DMS153 treated with DMSO at 0.1 percent for 48 hours (cell line): ENCODE data around the gene DEDD2.

Experiments
- DNase-seq: peaks from one replicate; lab custom pipeline; 2025; ENCODE audit not compliant: unreplicated experiment; lab: John Stamatoyannopoulos, UW

DEDD2 gene

DNA sequence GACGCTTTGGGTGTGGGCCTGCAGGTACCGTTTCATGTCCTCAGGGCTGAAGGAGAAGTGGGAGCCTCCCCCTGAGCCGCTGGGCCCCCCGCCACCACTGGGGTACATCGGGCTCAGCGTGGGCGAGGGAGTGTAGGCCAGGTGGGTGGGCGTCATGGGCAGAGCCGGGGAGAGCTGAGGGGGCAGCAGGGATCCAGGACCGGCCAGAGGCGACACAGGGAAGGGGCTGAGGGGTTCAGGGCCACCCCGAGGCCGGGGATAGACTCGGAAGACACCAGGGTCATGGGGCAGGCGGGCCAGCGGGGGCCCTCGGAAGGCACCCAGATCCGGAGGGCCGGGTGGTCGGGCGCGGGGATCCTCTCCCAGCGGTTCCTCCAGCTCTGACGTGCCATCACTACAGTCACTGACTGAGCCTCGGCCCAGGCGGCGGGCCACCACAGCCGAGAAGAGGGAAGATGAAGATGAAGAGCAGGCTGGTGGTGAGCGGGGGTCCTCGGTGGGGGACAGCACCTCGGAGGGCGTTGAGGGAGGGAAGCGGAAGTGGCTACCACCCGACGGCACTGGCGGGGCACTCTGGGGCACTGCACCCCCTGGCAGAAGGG is 31.8 kb upstream of the DEDD2 start:
- DNase-seq: no peak

DNA sequence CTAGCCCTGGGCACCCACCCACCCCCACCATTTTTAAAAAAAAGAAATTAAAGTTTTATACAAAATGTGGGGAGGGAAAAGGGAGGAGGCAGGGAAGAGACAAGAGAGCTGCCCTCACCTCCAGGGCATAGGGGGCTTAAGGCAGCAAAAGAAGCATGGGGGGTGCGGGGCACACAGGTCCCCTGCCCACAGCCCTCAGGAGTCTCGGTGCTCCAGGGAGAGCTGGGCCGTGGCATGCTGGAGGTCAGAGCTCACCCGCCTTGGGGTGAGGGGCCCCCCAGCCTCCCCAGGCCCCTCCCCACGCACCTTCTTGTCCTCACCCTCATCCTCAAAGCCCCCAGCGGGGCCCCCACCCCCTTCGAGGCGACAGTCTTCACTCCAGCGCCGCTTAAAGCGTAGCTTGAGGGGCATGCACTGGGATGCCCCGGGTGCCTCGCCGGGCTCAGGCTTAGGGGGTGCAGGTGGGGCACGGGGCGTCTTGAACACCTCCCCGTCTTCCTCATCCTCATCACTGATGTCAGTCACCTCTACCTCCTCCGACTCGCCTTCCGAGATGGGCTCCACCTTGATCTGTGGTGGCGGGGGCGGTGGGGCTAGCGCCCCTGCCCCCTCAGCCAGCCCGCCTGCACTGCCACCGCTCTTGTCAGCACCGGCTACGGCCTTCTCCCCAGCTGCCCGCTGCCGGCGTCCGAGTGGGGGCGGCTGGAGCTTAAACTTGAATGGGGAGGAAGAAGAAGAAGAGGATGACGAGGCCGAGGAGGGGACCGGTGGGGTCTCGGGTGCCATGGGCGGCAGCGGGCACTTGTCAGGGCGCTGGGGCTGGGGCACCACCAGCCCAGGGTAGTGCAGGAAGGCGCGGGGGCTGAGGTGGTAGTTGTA is 31.0 kb upstream of the DEDD2 start:
- DNase-seq: no peak

DNA sequence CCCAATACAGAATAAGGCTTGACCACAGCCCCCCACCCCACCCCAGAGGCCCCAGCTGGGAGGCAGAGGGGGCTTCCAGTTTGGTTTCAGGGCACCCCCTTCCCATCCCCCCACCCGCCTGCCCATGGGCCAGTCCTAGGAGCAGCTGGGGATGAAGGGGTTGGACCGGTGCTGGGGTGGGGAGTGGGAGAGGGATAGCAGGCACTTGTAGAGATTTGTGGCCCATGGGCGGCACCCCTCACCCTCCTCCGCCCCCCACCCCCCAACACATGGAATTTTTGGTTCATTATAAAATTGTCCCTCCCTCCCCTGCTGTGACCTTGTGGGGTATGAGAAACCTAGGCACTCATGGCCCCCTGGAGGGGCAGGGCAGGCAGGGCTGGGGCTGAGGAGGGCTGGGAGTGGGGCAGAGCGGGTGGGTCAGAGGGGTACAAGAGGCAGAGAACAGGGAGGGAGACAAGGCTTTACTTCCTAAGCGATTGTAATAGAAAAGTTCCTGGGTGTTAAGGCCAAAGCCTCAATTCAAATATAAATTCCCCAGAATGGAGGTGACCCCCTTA is 30.2 kb upstream of the DEDD2 start:
- DNase-seq: no peak

GRCh38 chr19:42246922-42247639 is 29.6 kb upstream of the DEDD2 start:
- no peak for DNase-seq

DNA sequence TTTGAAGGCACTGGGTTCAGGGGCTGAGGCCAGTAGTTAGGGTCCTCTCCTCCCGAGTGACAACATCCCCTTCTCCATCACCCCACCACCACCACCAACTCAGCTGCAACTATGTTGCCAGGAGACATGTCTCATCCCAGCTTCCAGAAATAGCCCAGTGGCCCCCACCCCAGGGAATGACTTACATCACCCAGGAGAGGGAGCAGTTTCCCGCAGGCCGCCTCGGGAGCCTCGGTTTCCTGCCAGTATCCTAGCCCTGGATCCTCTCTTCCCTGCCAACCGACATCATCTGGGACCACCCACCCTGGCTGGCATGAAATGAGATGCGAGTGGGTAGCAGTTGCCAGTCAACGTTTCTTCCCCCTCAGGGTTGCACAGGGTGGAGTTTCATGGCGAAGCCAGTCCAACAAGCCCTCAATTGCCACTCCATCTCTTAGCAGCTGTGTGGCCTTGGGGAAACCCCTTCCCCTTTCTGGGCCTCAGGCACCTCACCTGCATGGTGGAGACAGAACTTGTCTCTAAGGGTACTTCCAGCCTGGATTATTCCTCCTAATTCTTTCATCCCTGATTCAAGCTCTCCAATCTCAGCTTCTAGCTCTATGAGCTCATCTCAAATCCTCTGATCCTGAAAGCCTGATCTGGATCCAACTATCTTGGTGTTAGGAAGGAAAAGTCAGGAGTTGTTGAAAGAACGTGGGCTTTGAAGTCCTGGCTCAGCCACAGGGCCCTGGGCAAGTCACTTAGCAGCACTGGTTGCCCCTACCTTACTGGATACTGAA is 28.9 kb upstream of the DEDD2 start:
- peak; percentile 42 for DNase-seq

DNA sequence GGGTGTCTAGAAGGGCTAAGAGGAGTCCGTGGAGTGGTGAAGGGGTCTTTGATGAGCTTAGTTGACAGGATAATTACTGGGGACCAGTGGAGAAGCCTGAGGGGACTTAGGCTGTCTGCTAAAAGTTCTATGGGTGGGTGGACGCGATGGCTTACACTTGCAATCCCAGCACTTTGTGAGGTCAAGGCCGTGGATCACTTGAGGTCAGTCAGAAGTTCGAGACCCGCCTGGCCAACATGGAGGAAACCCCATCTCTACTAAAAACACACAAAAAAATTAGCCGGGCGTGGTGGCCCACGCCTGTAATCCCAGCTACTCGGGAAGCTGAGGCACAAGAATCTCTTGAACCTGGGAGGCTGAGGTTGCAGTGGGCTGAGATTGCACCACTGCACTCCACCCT is 27.8 kb upstream of the DEDD2 start:
- DNase-seq: no peak

GRCh38 chr19:42244347-42245220 is 27.1 kb upstream of the DEDD2 start:
- DNase-seq: peak; percentile 86

GRCh38 chr19:42242512-42243409 is 25.3 kb upstream of the DEDD2 start, which contains the start of gene GSK3A:
Gene GSK3A (minus strand): TSS chr19:42242602. CDS start chr19:42242465, 137 bp downstream.
- peak; percentile 100 for DNase-seq

DNA sequence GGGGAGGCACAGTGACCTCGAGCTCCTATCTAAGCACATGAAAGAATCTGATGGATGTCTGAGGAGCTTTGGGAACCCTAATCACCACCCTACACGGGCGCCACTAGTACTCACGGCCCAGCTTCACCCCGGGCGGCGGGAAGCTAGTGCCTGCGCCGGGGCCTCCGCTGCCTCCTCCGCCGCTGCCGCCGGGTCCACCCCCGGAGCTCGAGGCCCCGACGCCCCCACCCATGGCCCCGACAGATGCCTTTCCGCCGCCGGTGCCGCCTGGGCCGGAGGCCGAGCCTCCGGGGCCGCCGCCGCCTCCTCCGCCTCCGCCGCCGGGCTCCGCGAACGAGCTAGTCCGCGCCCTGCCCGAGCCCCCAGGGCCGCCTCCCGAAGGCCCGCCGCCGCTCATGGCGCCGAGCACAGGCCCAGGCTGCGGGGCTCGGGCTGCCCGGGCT is 24.6 kb upstream of the DEDD2 start:
- no peak for DNase-seq

DNA sequence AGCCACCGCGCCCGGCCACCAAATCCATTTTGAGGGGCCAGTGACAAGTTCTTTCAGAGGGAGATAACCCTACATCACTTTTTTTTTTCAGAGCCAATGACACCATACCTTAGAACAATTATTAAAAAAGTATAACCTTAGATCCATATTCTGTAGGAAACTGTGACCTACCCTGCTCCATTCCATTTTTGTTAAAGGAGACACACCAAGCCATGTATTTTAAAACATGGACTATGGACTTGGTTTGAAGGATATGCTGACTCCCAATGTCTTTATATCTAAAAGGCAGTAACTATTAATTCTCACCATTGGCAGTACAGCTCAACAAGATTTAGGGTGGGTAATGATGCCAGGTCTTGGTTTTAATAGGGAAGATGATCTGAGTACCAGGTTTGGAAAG is 23.8 kb upstream of the DEDD2 start:
- no peak for DNase-seq

GRCh38 chr19:42239544-42240220 is 22.2 kb upstream of the DEDD2 start:
- DNase-seq: no peak

DNA sequence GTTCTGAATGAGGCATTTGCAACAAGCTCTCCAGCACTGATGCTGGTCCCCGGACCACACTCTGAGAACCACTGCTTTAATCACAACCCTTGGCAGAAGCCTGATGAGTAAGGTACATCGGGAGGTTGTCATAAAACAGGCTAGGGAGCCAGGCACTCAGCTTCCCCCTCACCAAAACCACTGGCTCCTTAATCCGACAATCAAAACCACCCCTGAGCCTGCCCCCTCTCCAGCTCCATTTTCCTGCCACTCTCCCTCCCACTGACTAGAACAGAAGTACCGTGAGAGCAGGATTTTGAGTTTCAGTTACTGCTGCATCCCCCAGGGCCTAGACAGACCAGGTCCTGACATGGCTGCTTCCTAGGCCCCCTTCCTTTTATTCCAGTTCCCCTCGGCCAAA is 17.7 kb upstream of the DEDD2 start:
- no peak for DNase-seq

- no peak for DNase-seq
Observed at GRCh38 chr19:42234364-42234763, 16.9 kb upstream of the DEDD2 start.

- no peak for DNase-seq
Observed at GRCh38 chr19:42233678-42234292, 16.3 kb upstream of the DEDD2 start.

DNA sequence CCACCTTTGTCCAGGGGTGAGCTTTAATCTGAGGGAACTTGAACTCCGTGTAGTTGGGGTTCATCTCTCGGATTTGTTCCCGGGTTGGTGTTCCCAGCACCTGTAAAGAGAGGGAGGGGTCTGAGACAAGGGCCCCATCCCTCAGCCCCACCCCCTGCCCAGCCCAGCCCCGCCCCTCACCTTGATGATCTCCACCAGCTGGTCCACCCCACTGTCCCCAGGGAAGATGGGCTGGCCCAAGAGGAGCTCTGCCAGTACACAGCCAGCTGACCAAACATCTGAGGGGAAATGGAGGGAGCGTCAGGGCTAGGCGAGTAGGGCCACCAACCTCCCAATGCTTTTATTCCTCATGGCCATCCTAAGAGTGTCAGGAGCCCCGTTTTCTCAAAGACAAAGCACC is 15.6 kb upstream of the DEDD2 start:
- no peak for DNase-seq

DNA sequence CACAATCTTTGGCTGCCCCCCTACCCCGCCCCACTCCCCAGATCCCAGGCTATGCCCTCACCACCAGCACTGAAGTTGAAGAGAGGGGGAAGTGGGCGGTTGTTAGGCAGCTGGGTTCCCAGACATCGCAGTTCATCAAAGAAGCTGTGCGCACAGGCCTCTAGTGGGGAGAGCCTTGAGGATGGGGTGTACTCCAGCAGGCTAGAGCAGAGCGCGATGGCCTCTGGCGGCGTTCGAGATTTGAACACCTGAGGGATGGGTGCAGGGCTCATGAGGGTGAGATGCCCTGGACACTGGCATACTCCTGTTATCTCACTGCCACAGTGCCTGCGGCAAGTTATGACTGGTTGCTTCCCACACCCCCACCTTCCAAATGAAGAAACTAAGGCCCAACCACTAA is 15.0 kb upstream of the DEDD2 start:
- DNase-seq: no peak

DNA sequence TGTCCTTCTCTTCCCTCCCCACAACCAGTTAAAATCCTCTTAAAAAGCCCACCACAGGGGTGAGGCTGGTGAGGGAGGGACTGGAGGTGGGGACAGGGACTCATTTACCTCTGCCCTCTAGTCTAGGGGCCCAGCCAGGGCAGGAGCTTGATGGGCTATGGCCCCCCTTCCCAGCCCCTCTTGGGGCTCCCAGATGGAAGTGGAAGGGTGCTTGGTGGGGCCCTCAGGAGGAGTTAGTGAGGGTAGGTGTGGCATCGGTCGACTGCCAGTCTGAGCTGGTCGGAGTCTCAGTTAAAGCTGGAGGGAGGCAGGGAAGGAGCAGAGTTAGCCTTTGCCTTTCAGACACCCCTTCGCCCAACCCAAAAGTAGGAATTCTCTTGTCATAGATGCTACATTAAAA is 13.1 kb upstream of the DEDD2 start:
- no peak for DNase-seq

GRCh38 chr19:42229855-42230351 is 12.4 kb upstream of the DEDD2 start:
- DNase-seq: no peak
